CD4-positive, alpha-beta T cell (primary cell): ENCODE data around the gene PKLR. TPM values are rescaled to one million over a fixed set of nuclear protein-coding genes. Genes with fewer than 3 reads are reported as not detected.

Source experiments
- ATAC-seq: fragments of 200-7000 bp; cut with Tn5 transposase; one replicate; pipeline ENCODE4 v1.10.0; 2022; ENCODE audit warnings: mild to moderate bottlenecking; ENCODE audit not compliant: poor library complexity
- CTCF ChIA-PET: fragments of 350-600 bp; sonication (Branson Sonifier 250); formaldehyde crosslinking; loops from one replicate; lab custom pipeline; 2021; ENCODE audit warnings: antibody characterized with exemption, inconsistent platforms; lab: Charles Lee
- POLR2A ChIA-PET: fragments of 350-600 bp; sonication (Branson Sonifier 250); formaldehyde crosslinking; loops from one replicate; lab custom pipeline; 2021; ENCODE audit warnings: antibody characterized with exemption, inconsistent platforms; lab: Charles Lee
- DNase-seq, 14 experiments: peaks; one replicate each; pipeline ENCODE4 v3.0.0-alpha.2; 2013 to 2020; ENCODE audit warnings: mixed read lengths in 2 of 14
- H3K27ac ChIP-seq, 2 donors: one replicate each; pipeline versions ENCODE4 v1.5.1 to v1.7.0; 2013; ENCODE audit warnings: low read length in 2 of 2, low read depth in 1 of 2, mild to moderate bottlenecking in 1 of 2
- H3K27me3 ChIP-seq, 2 experiments: 1 replicate in 1 of 2; 2 replicates in 1 of 2; pipeline versions ENCODE4 v1.6.1 to v1.7.0; 2013; ENCODE audit warnings: low read length in 2 of 2, control low read depth in 1 of 2, mild to moderate bottlenecking in 1 of 2, moderate library complexity in 1 of 2; ENCODE audit not compliant: insufficient read depth in 2 of 2, control insufficient read depth in 1 of 2
- H3K36me3 ChIP-seq: one replicate; pipeline ENCODE4 v1.6.1; 2013; ENCODE audit warnings: low read length, control low read depth; ENCODE audit not compliant: insufficient read depth
- H3K4me1 ChIP-seq: one replicate; pipeline ENCODE4 v1.6.1; 2013; ENCODE audit warnings: low read length, control low read depth; ENCODE audit not compliant: insufficient read depth
- H3K4me3 ChIP-seq: one replicate; pipeline ENCODE4 v1.5.1; 2013; ENCODE audit warnings: mild to moderate bottlenecking, low read length, moderate library complexity
- H3K9me3 ChIP-seq, 2 experiments: 1 replicate in 1 of 2; 2 replicates in 1 of 2; pipeline versions ENCODE4 v1.6.1 to v1.7.0; 2013; ENCODE audit warnings: low read length in 2 of 2, mild to moderate bottlenecking in 2 of 2, control low read depth in 1 of 2, moderate library complexity in 1 of 2; ENCODE audit not compliant: control insufficient read depth in 1 of 2, insufficient read depth in 1 of 2
- H3K27ac Mint-ChIP-seq: one replicate; pipeline ENCODE4 v1.8.0; 2020; ENCODE audit warnings: mixed read lengths
- H3K27me3 Mint-ChIP-seq: one replicate; pipeline ENCODE4 v1.8.0; 2021; ENCODE audit warnings: mixed read lengths
- H3K36me3 Mint-ChIP-seq: one replicate; pipeline ENCODE4 v1.8.0; 2021; ENCODE audit warnings: low read depth, mixed read lengths
- H3K4me1 Mint-ChIP-seq: one replicate; pipeline ENCODE4 v1.8.0; 2021; ENCODE audit warnings: low read depth, mixed read lengths
- H3K4me3 Mint-ChIP-seq: one replicate; pipeline ENCODE4 v1.8.0; 2020; ENCODE audit warnings: mild to moderate bottlenecking, mixed read lengths
- H3K9me3 Mint-ChIP-seq: one replicate; pipeline ENCODE4 v1.8.0; 2020; ENCODE audit warnings: mixed read lengths
- CTCF ChIP-seq: fragments of 200-600 bp; IDR thresholded peaks from one replicate; pipeline ENCODE4 v1.8.0; 2022; ENCODE audit warnings: antibody characterized with exemption, mild to moderate bottlenecking
- intact Hi-C, 2 experiments: fragments of 100-400 bp; cut with DNase I in 1 of 2; cut with micrococcal nuclease in 1 of 2; formaldehyde crosslinking; loops; one replicate each; pipeline versions ENCODE4 v1.15.1 to v1.9.0; 2023 to 2025; cut with DNase I, micrococcal nuclease
- total RNA-seq, 174 experiments: library from RNA in 2 of 174; stranded (reverse) in 2 of 174; gene quantifications; one replicate each; pipeline ENCODE4 v1.2.3 and lab custom pipeline; 2021 to 2026

The PKLR gene
- total RNA-seq, 2 experiments from 2014 or later, result not detected

- peaks cover 38% of the 10 kb centered on the region for H3K36me3 ChIP-seq
- Mint-ChIP-seq H3K27ac (no peak overlapping the region), H3K4me3 (peak overlapping the region; percentile 85), H3K9me3 (no peaks in the 10 kb centered on the region), H3K27me3 (no peaks in the 10 kb centered on the region), H3K36me3 (peaks cover 43% of the 10 kb centered on the region), H3K4me1 (peaks cover 45% of the 10 kb centered on the region)
- no peak for TF ChIP-seq CTCF
- H3K4me1 ChIP-seq, result peaks cover 41% of the 10 kb centered on the region
- ATAC-seq (no peak), DNase-seq (peak in 1 of 14 experiments; percentile 33)
- no peak overlapping the region for H3K4me3 ChIP-seq
- H3K27me3 ChIP-seq, result no peaks in the 10 kb centered on the region
- H3K9me3 ChIP-seq, result no peaks in the 10 kb centered on the region
- H3K27ac ChIP-seq, result no peak overlapping the region
- POLR2A ChIA-PET, result interaction anchor here (1.1 to 1.8 kb wide), 3 partner anchors 12 to 67 kb away, joined by 4 to 9 read pairs (median 6); partner anchors contain the start of gene CLK2
- intact Hi-C loops, result loop anchor here in 1 of 2 experiments (10.0 kb wide), 1 partner anchor 249 kb away; no protein-coding TSS in a partner anchor
- CTCF ChIA-PET, result no interaction called here
These were observed 45.0 kb downstream of the PKLR start for GRCh38 chr1:155256058-155256852.

DNA sequence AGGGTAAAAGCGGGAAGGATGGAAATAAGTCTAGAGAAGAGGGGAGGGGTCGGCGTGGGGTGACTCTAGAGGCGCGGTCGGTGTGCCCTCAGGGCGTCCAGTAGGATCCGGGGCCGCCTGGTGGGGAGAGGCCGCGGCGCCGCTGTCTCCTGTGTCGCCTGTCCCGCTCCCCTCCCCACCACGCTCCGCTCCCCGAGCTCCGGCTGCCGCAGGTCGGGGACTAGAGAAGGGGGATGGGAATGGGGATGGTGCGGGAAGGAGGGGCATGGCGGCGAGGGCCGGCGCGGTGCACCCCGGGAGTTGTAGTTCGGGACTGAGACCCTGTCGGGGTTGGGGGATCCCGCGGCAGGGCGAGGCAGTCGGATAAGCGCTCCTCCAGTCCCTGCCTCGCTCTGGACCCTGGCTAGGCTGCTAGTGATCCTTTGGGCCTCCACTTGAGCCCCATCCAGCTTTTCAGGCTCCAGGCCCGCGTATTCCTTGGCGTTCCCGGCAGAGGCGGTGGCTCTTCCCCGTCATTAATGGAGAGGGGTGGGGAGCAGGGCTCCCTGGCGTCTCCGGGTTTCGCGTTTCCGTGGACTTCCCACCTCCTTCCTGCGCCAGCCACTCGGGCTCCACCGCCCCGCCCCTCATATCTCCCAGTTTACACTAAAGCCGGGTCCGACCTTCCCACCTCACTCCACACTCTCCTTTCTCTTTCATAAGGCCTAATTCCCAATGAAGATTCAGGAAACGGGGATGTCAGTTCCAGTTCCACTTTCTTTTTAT is 45.8 kb downstream of the PKLR start, which contains the start of gene ENTREP3:
TSS of gene ENTREP3 (minus strand) at position 241 of the 765 bp plus-strand sequence. CDS start 606 bp downstream, outside the sequence.
- intact Hi-C loops, result loop anchor here in 1 of 2 experiments (2.0 to 10.0 kb wide), 2 partner anchors 17 to 249 kb away; partner anchors contain the start of gene CLK2
- DNase-seq, result peak; percentile 54 to 88 (median 70)
- H3K27me3 ChIP-seq, result no peaks in the 10 kb centered on the region
- H3K9me3 Mint-ChIP-seq, result no peaks in the 10 kb centered on the region
- TF ChIP-seq CTCF, result no peak
- peak within 1 kb of the TSS; percentile 49 for H3K27ac Mint-ChIP-seq
- H3K4me1 ChIP-seq, result peaks cover 40% of the 10 kb centered on the region
- H3K4me1 Mint-ChIP-seq, result peaks cover 44% of the 10 kb centered on the region
- peaks cover 36% of the 10 kb centered on the region for H3K36me3 ChIP-seq
- POLR2A ChIA-PET, result interaction anchor here (0.7 to 1.8 kb wide), 3 partner anchors 11 to 68 kb away, joined by 3 to 9 read pairs (median 5); partner anchors contain the start of gene RUSC1
- peak within 1 kb of the TSS in 1 of 2 donors; percentile 38 for H3K27ac ChIP-seq
- peak; percentile 71 for ATAC-seq
- H3K27me3 Mint-ChIP-seq, result no peaks in the 10 kb centered on the region
- peak within 1 kb of the TSS; percentile 85 for H3K4me3 Mint-ChIP-seq
- CTCF ChIA-PET, result interaction anchor here (1.1 kb wide), 1 partner anchor 67 kb away, joined by 4 read pairs; no protein-coding TSS in a partner anchor
- H3K9me3 ChIP-seq, result no peaks in the 10 kb centered on the region
- H3K36me3 Mint-ChIP-seq, result peaks cover 36% of the 10 kb centered on the region
- H3K4me3 ChIP-seq, result peak within 1 kb of the TSS; percentile 71

- Histone ChIP-seq H3K27ac (no peak overlapping the region), H3K36me3 (peaks cover 32% of the 10 kb centered on the region), H3K9me3 (no peaks in the 10 kb centered on the region), H3K4me3 (peak overlapping the region; percentile 71), H3K27me3 (no peaks in the 10 kb centered on the region), H3K4me1 (peaks cover 42% of the 10 kb centered on the region)
- H3K27me3 Mint-ChIP-seq, result no peaks in the 10 kb centered on the region
- peaks cover 40% of the 10 kb centered on the region for H3K4me1 Mint-ChIP-seq
- peaks cover 31% of the 10 kb centered on the region for H3K36me3 Mint-ChIP-seq
- no peak overlapping the region for H3K27ac Mint-ChIP-seq
- ChIA-PET CTCF (interaction anchor here (1.1 kb wide), 1 partner anchor 67 kb away, joined by 4 read pairs; no protein-coding TSS in a partner anchor), POLR2A (interaction anchor here (0.6 to 1.8 kb wide), 4 partner anchors 11 to 664 kb away, joined by 3 to 9 read pairs (median 4); partner anchors contain the start of gene RUSC1)
- no peak for TF ChIP-seq CTCF
- DNase-seq (peak in 1 of 14 experiments; percentile 5), ATAC-seq (no peak)
- H3K4me3 Mint-ChIP-seq, result peak overlapping the region; percentile 84
- intact Hi-C loops, result loop anchor here in 1 of 2 experiments (2.0 to 10.0 kb wide), 2 partner anchors 18 to 250 kb away; partner anchors contain the start of gene CLK2
- H3K9me3 Mint-ChIP-seq, result no peaks in the 10 kb centered on the region
These were observed 46.5 kb downstream of the PKLR start for GRCh38 chr1:155254714-155255242.
